Neuronal stem cell (in vitro differentiated cells): ENCODE measurements around the gene RASAL1. TPM values are rescaled to one million over a fixed set of nuclear protein-coding genes. Genes with fewer than 3 reads are reported as not detected.

Source experiments
- DNase-seq: peaks from one replicate; pipeline ENCODE4 v3.0.0-alpha.2; 2013; ENCODE audit warnings: low spot score
- H2AFZ ChIP-seq: one replicate; pipeline ENCODE4 v1.6.1; 2013; ENCODE audit warnings: mild to moderate bottlenecking, low read length, inconsistent platforms
- H2AK5ac ChIP-seq: 2 replicates; pipeline ENCODE4 v1.6.1; 2013; ENCODE audit warnings: low read depth, mild to moderate bottlenecking, inconsistent platforms, low read length, moderate library complexity, mixed read lengths
- H2BK120ac ChIP-seq: 2 replicates; pipeline ENCODE4 v1.6.1; 2013; ENCODE audit warnings: low read depth, mild to moderate bottlenecking, inconsistent platforms, low read length, moderate library complexity, mixed read lengths
- H2BK12ac ChIP-seq: one replicate; pipeline ENCODE4 v1.6.1; 2013; ENCODE audit warnings: low read length, inconsistent platforms
- H2BK15ac ChIP-seq: 2 replicates; pipeline ENCODE4 v1.6.1; 2013; ENCODE audit warnings: mild to moderate bottlenecking, low read length, inconsistent platforms, mixed read lengths
- H2BK5ac ChIP-seq: one replicate; pipeline ENCODE4 v1.6.1; 2013; ENCODE audit warnings: inconsistent platforms, mild to moderate bottlenecking, low read length, moderate library complexity
- H3K14ac ChIP-seq: one replicate; pipeline ENCODE4 v1.6.1; 2013; ENCODE audit warnings: low read length, inconsistent platforms
- H3K18ac ChIP-seq: 2 replicates; pipeline ENCODE4 v1.6.1; 2013; ENCODE audit warnings: low read length, inconsistent platforms
- H3K23ac ChIP-seq: 2 replicates; pipeline ENCODE4 v1.6.1; 2013; ENCODE audit warnings: low read depth, mild to moderate bottlenecking, mixed read lengths, low read length, inconsistent platforms; ENCODE audit not compliant: poor library complexity
- H3K27ac ChIP-seq: replicated peaks from 3 replicates; pipeline ENCODE4 v1.5.1; 2013; ENCODE audit warnings: low read length, inconsistent platforms
- H3K27me3 ChIP-seq, 3 experiments: 2 replicates each; pipeline ENCODE4 v1.6.1; 2013; ENCODE audit warnings: low read length in 3 of 3, mild to moderate bottlenecking in 2 of 3, inconsistent platforms in 1 of 3, low read depth in 1 of 3, mixed read lengths in 1 of 3, moderate library complexity in 1 of 3; ENCODE audit not compliant: control insufficient read depth in 3 of 3, insufficient read depth in 3 of 3
- H3K36me3 ChIP-seq, 2 donors: replicated peaks in 1 of 2; 2 replicates each; pipeline ENCODE4 v1.6.1; 2013; ENCODE audit warnings: low read length in 2 of 2; ENCODE audit not compliant: control insufficient read depth in 2 of 2, insufficient read depth in 2 of 2
- H3K4ac ChIP-seq: 2 replicates; pipeline ENCODE4 v1.6.1; 2013; ENCODE audit warnings: inconsistent platforms, mild to moderate bottlenecking, low read length, moderate library complexity
- H3K4me1 ChIP-seq, 2 donors: 1 replicate in 1 of 2; 2 replicates in 1 of 2; pipeline ENCODE4 v1.6.1; 2013; ENCODE audit warnings: low read length in 2 of 2, low read depth in 1 of 2; ENCODE audit not compliant: control insufficient read depth in 2 of 2, insufficient read depth in 1 of 2
- H3K4me2 ChIP-seq: one replicate; pipeline ENCODE4 v1.6.1; 2013; ENCODE audit warnings: mild to moderate bottlenecking, low read length, inconsistent platforms; ENCODE audit not compliant: insufficient read depth, poor library complexity, severe bottlenecking
- H3K4me3 ChIP-seq, 2 donors: 2 replicates each; pipeline ENCODE4 v1.5.1; 2013; ENCODE audit warnings: low read length in 2 of 2, mild to moderate bottlenecking in 2 of 2, inconsistent platforms in 1 of 2, moderate library complexity in 1 of 2
- H3K79me1 ChIP-seq: one replicate; pipeline ENCODE4 v1.6.1; 2013; ENCODE audit warnings: low read depth, mild to moderate bottlenecking, inconsistent platforms, low read length, moderate library complexity
- H3K9ac ChIP-seq: one replicate; pipeline ENCODE4 v1.6.1; 2013; ENCODE audit warnings: mild to moderate bottlenecking, low read depth, low read length, inconsistent platforms; ENCODE audit not compliant: poor library complexity
- H3K9me3 ChIP-seq, 2 donors: replicated peaks in 1 of 2; 2 replicates each; pipeline versions ENCODE3 to v1.6.1; 2013; ENCODE audit warnings: low read length in 2 of 2, mild to moderate bottlenecking in 2 of 2, inconsistent platforms in 1 of 2, low read depth in 1 of 2, mixed read lengths in 1 of 2, moderate library complexity in 1 of 2; ENCODE audit not compliant: control insufficient read depth in 2 of 2, insufficient read depth in 1 of 2
- H4K8ac ChIP-seq: one replicate; pipeline ENCODE4 v1.6.1; 2013; ENCODE audit warnings: low read depth, mild to moderate bottlenecking, inconsistent platforms, low read length, moderate library complexity
- H4K91ac ChIP-seq: one replicate; pipeline ENCODE4 v1.6.1; 2013; ENCODE audit warnings: low read length, low read depth, mild to moderate bottlenecking, inconsistent platforms; ENCODE audit not compliant: poor library complexity
- WGBS, 2 donors: extraction: QIAGEN DNeasy Blood & Tissue Kit; methylation state at CpG; one replicate each; pipeline ENCODE4 v1.1.7; 2013; ENCODE audit warnings: missing lambda C conversion rate in 2 of 2, mixed read lengths in 1 of 2; ENCODE audit not compliant: insufficient read length in 2 of 2, insufficient replicate concordance in 1 of 2; ENCODE audit errors: extremely low coverage in 2 of 2; 5-methylcytosine and 5-hydroxymethylcytosine counted together
- small RNA-seq: library from polyadenylated mRNA; stranded (forward); fragments of <200 nt; extraction: miRNeasy Mini kit (QIAGEN cat#:217004); gene quantifications from one replicate; pipeline ENCODE3, GENCODE V24; 2013; ENCODE audit not compliant: insufficient read depth

Gene RASAL1

DNA sequence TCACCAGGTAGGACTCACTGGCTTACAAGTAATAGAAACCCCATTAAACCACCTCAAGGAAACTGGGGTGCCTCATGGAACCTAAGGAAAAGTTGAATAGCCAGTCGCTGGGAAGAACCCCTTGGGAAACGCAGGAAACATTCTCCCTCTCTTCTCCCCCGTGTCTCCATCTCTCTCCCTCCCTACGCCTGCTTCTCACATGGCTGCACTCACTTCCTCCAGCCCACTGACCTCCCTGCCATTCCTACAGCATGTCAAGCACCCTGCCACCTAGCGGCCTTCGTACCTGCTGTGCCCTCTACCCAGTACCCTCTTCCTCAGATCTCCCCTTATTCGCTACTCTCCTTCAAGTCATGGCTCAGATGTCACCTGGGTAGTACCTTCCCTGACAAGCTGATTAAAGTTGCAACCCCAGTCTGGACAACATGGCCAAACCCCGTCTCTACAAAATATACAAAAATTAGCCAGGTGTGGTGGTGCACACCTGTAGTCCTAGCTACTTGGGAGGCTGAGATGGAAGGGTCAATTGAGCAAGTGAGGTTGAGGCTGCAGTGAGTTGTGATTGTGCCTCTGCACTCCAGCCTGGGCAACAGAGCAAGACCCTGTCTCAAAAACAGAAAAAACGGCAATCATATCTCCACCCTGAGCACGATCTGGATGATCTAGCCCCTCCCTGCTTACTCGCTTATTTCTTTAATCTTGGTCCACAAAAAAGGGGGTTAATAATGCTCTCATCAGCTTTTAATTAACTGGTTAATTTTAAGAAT is 85.4 kb downstream of the RASAL1 start:
- no peak overlapping the region for H2BK12ac ChIP-seq
- no peak for DNase-seq
- no peaks in the 10 kb centered on the region for H3K9me3 ChIP-seq
- no peak overlapping the region for H2BK15ac ChIP-seq
- no CpG with 5 or more reads among the region's 11 CpGs for WGBS, 2 donors
- H3K23ac ChIP-seq, result no peak overlapping the region
- no peak overlapping the region for H2AK5ac ChIP-seq
- H2AFZ ChIP-seq, result no peak overlapping the region
- H3K18ac ChIP-seq, result no peak overlapping the region
- no peak overlapping the region for H3K4ac ChIP-seq
- no peak overlapping the region for H2BK120ac ChIP-seq
- no peak overlapping the region for H3K9ac ChIP-seq
- H3K27me3 ChIP-seq, result peaks cover 0 to 19% (median 6%) of the 10 kb centered on the region in 3 experiments
- H3K4me3 ChIP-seq, result no peak overlapping the region
- no peaks in the 10 kb centered on the region for H3K79me1 ChIP-seq
- no peaks in the 10 kb centered on the region for H3K36me3 ChIP-seq
- no peak overlapping the region for H3K27ac ChIP-seq
- H3K4me2 ChIP-seq, result no peak overlapping the region
- H3K4me1 ChIP-seq, result peaks cover 0 to 1% of the 10 kb centered on the region in 2 donors
- H3K14ac ChIP-seq, result no peak overlapping the region
- H2BK5ac ChIP-seq, result no peak overlapping the region
- no peak overlapping the region for H4K8ac ChIP-seq
- H4K91ac ChIP-seq, result no peak overlapping the region

Small RNA genes within 50 kb of the gene (small RNA-seq; reads per million reads assigned to genes)
- gene MIR7106 (not detected), gene RF00019 (not detected)
